NCI-H446 treated with DMSO at 0.1 percent for 48 hours (cell line): ENCODE results near the gene LRBA.
A peak's percentile ranks its signal among the peaks of the same experiment; 100 is the strongest.
"Not testable (repeated sequence)": the region's sequence is repeated elsewhere in the genome, so short reads cannot be mapped to it uniquely, and the experiment has no call there.

Experiments used
- DNase-seq: peaks from one replicate; lab custom pipeline; 2025; lab: John Stamatoyannopoulos, UW

LRBA gene

DNA sequence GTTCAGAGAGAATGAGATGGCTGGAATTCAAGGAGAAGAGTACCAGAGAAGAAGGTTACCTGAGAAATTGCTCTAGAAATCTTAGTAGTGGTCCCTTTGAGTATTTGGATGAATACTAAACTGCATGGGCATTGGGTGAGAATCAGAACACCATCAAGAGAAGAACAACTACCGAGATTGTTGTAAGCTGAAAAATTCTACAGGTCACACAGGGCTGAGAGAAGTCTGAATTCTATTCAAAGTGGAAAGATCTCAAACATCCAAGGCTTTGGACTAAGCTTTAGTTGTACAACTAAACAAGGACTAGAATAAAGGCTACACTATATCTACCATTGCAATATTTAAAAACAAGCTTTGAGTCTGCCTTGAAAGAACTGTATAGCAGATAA is 40.8 kb downstream of the LRBA start:
- no peak for DNase-seq

DNA sequence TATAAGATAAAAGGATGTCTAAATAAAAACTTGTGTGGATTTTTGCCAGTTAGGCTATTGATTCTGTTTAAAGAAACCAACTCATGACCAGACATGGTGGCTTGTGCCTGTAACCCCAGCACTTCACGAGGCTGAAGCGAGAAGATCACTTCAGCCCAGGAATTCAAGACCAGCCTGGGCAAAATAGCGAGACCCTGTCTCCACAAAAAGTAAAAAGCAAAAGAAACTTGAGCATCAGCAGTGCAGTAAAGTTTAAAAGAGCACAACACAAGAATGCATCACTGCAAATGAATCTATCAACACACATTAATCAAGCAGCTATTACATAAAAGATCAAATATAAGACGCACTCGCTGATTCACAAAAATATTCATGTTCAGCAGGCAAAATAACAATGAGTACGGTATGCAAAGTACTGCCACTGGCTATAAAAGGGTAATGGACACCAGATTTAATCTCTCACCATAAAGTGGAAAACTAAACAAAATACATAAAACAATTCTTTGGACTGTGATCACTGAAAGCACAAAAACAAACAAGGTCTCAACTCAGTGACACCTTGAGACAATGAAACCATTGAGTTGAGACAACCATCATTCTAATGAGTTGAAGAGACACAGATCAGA is 41.3 kb downstream of the LRBA start:
- DNase-seq, result no peak

DNA sequence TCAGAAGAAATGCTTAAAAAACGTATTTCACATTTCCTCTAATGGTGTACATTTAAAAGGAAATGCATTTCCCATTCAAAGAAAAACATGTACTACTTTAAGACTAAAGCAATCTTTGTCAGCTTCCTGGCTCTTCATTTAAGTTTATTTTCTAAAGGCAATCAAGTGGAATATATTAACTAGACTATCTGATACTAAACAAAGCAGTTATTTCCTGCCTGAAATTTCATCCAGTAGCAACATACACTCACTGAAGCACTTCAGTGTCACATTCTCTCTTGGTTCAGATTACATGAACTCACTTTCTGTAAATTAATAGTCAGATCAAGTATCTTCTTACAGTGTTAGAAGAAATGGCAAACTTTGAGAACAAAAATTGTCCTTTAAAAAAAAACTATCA is 42.5 kb downstream of the LRBA start:
- no peak for DNase-seq

DNA sequence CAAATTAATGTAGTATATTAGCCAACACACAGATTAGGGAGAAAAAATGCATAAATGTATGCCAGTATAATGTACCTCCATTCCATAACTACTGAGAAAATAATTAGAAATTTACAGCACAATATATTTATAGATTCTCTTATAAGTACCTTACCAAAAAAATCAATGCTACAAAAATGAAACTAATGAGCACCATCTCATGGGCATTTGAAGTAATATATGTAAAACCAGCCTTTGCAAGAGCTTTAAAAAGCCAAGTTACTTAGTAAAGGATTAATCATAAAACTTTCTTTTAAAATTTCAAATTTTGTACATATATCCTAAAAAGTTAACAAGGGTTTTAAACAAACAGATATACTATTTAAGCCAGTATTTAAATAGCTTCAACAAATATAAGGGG is 43.2 kb downstream of the LRBA start:
- no peak for DNase-seq

DNA sequence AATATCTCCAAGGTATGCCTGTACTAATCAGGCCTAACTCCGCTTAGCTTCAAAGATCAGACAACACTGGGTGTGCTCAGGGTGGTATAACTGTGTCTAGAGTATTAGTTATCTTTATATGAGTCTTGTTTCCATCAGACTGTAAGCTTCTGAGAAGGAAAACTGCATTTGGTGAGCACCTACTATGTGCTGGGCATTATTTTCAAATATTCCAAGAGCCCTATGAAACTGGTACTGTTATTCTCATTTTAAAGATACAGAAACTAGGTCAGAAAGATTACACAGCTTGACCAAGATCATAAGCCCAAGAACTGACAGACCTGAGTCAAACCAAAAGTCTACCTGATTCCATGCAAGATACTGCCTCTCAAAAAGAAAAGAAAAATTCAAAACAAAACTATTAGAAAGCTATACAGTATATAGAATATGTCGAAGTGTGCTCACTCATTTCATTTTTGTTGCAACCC is 44.4 kb downstream of the LRBA start:
- DNase-seq, result no peak

DNA sequence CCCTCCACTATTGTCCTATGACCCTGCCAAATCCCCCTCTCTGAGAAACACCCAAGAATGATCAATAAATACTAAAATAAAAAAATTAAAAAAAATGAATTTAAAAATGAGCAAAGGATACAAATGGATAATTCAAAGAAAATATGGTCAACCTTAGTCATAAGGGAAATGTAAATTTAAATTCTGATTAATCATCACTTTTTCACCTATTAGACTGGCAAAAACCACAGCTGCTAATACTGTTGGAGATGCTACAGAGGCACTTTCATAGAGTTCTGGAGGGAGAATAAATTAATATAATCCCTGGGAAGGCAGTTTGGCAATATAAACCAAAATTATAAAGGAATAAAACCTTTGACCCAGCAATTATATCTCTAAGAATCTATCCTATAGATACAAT is 50.3 kb downstream of the LRBA start:
- DNase-seq, result no peak

DNA sequence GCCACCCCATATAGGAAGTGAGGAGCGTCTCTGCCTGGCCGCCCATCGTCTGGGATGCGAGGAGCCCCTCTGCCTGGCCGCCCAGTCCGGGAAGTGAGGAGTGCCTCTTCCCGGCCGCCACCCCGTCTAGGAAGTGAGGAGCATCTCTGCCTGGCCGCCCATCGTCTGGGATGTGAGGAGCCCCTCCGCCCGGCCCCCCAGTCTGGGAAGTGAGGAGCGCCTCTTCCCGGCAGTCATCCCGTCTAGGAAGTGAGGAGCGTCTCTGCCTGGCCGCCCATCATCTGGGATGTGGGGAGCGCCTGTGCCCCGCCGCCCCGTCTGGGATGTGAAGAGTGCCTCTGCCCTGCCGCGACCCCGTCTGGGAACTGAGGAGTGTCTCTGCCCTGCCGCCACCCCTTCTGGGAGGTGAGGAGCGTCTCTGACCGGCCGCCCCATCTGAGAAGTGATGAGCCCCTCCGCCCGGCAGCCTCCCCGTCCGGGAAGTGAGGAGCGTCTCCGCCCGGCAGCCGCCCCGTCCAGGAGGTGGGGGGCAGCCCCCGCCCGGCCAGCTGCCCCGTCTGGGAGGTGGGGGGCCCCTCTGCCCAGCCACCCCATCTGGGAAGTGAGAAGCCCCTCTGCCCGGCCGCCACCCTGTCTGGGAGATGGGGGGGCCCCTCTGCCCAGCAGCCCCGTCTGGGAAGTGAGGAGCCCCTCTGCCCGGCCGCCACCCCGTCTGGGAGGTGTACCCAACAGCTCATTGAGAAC is 51.3 kb downstream of the LRBA start:
- not testable (repeated sequence) for DNase-seq

DNA sequence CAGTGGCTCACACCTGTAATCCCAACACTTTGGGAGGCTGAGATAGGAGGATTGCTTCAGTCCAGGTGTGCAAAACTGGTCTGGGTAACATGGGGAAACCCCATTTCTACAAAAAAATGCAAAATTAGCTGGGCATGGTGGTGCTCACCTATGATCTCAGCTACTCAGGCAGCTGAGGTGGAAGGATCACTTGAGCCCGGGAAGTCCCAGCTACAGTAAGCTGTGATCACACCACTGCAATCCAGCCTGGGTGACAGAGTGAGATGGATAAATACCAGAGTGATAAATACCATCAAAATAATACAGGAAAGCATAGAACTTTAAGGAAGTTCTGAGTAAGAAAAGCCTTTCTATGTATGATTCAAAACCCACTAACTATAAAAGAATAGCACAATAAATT is 52.8 kb downstream of the LRBA start:
- no peak for DNase-seq

DNA sequence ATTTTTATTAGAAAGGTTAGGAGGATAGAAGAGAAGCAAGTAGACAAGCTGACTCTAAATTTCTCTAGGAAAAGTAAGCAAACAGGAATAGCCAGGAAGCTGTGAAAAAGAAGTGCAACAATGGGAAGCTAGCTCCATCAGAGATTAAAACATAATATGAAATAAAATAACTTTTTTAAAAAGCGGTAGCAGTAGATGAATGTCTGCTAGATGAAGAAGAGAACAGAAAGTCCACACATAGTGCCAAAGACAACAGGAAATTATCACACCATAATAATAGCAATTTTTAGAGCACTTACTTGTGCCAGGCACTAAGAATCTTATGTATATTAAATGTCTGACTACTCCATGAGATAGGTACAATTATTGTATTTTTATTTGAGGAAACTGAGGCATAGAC is 53.5 kb downstream of the LRBA start:
- DNase-seq, result no peak

DNA sequence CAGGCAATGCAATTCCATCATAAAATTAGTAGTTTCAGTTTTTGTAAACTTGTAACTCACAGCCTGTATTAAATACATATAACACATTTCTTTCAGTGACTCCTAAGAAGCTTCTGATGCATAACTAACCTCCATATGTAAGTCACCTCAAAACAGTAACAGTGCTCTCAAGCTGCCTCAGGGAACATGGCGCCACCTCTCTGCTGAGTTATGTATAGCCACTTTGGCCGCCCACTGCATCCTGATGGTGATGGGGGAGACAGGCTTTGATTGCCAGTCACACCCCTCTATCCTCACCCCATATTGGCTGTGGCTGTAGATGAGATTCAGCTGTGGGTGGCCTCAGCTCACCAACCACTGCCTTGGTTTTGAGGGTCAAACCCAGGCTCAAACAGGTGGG is 54.3 kb downstream of the LRBA start:
- DNase-seq, result no peak

DNA sequence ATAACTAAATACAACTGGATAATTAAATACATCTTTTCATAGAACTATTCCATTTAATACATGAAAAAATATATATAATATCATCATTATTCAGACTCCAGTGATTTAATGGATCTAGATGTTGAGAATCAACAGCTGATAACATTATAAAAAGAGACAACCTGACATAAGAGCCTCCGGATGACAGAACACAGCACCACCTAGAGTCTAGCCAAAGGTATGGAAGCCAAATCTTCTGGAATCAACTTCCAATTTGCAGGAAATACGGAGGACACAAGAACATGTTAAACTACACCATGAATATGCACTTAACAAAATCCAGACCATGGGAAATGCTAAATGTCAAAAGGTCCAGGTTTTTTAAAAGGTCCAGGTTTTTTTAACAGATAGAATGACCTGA is 55.0 kb downstream of the LRBA start:
- DNase-seq, result peak; percentile 18

DNA sequence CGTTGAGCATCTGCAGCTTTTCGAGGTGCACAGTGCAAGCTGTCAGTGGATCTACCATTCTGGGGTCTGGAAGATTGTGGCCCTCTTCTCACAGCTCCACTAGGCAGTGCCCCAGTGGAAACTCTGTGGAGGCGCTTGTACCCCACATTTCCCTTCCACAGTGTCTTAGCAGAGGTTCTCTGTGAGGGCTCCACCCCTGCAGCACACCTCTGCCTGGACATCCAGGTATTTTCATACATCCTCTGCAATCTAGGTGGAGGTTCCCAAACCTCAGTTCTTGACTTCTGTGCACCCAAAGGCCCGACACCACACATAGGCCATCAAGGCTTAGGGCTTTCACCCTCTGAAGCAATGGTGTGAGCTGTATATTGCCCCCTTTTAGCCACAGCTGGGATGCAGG is 57.1 kb downstream of the LRBA start:
- not testable (repeated sequence) for DNase-seq

DNA sequence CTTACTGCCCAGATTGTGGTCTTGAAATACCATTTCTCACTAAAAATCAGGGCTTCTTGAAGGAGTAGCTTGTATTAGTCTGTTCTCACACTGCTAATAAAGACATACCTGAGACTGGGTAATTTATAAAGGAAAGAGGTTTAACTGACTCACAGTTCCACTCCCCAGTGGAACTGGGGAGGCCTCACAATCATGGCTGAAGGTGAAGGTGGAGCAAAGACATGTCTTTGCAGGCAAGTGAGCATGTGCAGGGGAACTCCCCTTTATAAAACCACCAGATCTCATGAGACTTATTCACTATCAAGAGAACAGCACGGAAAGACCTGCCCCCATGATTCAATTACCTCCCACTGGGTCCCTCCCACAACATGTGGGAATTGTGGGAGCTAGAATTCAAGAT is 58.0 kb downstream of the LRBA start:
- not testable (repeated sequence) for DNase-seq

DNA sequence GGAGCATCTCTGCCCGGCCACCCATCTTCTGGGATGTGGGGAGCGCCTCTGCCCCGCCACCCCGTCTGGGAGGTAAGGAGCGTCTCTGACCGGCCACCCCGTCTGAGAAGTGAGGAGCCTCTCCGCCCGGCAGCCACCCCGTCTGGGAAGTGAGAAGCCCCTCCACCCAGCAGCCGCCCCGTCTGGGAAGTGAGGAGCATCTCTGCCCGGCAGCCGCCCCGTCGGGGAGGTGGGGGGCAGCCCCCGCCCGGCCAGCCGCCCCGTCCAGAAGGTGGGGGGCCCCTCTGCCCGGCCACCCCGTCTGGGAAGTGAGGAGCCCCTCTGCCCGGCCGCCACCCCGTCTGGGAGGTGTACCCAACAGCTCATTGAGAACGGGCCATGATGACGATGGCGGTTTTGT is 61.2 kb downstream of the LRBA start:
- DNase-seq, result not testable (repeated sequence)

DNA sequence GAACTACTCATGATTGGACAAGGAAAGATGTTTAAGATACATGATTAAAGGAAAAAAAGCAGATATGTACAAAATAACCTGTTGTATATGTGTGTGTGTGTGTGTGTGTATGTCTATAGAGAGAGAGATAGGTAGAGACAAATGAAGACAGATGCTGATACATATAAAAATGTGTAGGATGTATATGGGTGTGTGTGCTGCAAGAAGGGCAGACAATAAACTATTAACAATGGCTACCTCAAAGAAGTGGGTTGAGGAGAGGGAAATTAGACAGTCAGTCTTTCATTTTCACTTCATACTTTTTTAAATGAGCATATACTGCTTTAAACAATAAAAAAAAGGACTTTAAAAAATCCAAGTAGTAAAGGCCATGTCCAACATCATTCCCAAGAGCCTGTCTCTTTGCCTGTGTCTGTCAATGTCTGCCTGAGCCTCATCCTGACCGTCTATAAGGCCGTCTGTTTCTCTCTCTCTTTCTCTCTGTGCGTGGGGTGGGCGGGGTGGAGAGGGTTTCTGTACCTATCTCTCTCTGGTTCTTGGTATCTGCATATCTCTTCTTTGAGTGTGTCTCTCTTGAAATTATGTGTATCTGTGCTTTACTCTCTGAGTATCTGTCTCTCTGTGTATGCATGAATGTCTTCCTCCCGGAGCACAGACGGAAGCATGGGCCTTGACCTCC is 62.8 kb downstream of the LRBA start:
- no peak for DNase-seq

DNA sequence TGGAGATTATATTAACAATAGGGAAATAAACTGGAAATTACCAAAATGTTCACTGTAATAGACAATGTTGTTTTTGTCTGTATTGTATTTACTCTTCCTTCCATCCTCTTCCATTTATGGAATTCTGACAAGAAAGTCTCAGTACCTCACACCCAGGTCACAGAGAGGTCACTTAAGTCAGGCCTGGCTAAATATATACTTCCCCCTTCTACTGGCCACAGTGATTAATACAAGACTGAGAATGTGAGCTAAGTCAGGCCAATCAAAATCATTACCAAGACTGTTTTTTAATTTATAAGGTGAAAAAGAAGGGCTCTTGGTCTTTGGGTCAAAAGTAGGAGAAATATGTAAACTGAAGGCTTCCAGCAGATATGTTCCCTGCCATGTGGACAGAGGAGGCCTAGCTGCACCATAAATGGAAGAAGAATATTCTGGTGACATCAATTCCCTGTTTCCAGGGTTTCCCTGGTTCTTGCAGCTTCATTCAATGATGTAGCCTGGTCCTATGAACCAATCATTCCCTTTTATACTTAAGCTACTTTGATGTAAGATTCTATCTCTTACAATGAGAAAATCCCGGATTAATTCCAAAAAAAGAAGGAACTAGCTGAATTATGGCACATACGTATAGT is 64.3 kb downstream of the LRBA start:
- DNase-seq, result no peak

DNA sequence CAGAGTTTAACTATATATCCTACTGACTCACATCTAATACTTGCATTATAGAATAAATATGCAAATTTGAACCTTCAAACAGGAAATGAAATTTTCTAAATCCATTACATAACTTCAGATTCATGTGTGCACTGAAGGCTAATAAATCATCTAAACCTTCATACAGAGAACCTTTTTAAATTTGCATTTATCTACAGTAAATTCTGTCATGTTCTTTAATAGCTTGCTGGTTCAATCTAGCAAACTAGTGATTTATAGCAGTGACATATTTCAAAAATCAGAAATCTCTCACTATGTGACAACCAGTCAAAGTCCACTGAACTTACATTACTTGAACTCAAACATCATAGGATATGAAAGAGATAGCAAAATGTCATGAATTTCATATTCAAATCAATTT is 65.1 kb downstream of the LRBA start:
- no peak for DNase-seq

DNA sequence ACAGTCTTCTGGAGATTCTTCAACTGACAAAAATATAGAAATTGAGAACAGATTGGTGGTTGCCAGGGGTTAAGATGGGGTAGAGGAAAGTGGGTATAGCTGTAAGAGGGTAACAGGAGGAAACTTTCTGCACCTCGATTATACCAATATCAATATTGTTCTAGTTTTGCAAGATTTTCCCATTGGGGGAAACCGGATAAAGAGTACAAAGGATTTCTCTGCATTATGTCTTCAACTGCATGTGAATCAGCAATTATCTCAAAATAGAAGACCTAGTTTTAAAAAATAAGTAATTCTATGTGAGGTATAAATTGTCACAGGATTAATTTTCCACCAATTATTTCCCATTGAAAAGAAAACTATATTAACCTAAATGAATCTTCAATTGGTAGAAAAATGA is 65.7 kb downstream of the LRBA start:
- DNase-seq, result no peak

DNA sequence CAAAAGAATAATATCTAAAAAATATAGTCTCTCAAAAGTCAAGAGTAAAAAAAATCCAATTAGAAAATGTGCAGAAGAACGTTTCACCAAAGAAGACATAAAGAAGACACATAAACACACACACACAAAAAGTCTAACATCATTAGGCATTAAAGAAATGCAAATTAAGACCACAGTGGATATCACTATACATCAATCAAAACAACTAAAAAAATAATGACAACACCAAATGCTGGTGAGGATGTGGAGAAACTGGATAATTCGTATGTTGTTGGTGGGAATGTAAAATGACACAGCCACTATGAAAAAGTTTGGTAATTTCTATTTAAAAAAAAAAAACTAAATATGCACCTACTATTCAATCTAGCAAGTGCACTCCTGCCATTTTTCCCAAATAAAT is 66.4 kb downstream of the LRBA start:
- DNase-seq, result no peak

DNA sequence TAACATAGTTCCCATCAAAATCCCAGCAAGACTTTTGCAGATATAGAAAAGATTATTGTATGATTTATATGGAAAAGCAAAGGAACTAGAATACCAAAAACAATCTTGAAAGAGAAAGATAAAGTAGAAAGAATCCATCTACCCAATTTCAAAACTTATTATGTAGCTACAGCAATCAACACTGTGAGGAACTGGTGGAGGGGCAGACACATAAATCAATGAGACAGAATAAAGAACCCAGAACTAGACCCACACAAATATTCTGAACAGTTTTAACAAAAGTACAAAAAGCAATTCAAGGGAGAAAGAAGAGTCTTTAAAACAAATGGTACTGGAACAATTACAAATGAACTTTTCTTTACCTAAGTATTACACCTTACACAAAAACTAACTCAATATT is 67.0 kb downstream of the LRBA start:
- DNase-seq, result no peak

DNA sequence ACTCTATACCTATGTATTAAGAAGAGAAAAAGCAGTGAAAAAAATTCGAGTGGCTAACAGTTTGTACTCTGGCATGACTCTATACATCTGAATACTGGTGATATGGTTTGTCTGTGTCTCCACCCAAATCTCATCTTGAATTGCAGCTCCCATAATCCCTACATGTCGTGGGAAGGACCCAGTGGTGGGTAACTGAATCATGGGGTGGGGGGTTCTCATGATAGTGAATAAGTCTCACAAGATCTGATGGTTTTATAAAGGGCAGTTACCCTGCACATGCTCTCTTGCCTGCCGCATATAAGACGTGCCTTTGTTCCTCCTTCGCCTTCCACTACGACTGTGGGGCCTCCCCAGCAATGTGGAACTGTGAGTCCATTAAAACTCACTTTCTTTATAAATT is 70.4 kb downstream of the LRBA start:
- DNase-seq, result no peak

DNA sequence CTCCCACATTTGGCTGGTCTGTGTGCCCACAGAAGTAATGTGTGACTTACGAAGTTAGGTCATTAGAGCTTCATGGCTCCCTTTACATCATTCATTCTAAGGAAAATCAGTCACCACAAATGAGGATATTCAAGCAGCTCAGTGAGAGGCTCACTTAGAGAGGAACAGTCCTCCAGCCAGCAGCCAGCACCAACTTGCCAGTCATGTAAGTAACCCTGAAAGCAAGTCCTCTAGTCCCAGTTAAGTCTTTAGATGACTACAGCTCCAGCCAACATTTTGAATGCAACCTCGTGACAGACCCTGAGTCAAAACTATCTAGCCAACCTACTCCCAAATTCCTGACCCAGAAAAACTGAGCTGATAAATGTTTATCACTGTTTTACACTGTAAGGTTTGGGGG is 71.3 kb downstream of the LRBA start:
- DNase-seq, result no peak

DNA sequence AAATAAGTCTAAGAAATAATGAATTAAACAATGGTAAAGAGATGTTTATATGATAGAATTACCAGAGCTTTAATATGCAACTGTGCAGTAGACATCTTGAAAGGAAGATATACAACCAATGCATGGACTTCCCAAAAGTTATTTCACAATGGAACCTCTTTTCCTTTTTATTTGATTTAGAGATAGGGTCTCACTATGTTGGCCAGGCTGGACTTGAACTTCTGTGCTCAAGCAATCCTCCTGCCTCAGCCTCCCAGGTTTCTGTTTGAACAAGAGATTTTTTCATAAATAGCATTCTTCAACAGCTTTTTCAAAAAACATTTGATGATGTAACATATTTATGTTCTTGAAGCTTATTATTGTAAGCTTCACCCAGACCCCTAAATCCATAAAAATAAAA is 72.0 kb downstream of the LRBA start:
- no peak for DNase-seq
